Epithelial cell of proximal tubule (primary cell): ENCODE measurements around the gene OLFM3. TPM values are rescaled to one million over a fixed set of nuclear protein-coding genes. Genes with fewer than 3 reads are reported as not detected.

Source experiments
- DNase-seq: peaks from one replicate; pipeline ENCODE4 v3.0.0-alpha.2; 2011; ENCODE audit warnings: low read depth
- H3K4me3 ChIP-seq: 2 replicates; pipeline ENCODE4 v1.5.1; 2011; ENCODE audit warnings: low read depth, mild to moderate bottlenecking, low read length
- total RNA-seq: library from RNA; depleted of rRNA; stranded (reverse); fragments of >200 nt; gene quantifications from 2 replicates; pipeline ENCODE4 v1.2.3, GENCODE V29; 2015
- TF ChIP-seq, protein P1 (sequence below): conservative IDR thresholded peaks from 2 replicates; pipeline ENCODE4 v1.5.1; 2012; ENCODE audit warnings: low read depth, mild to moderate bottlenecking, low read length

OLFM3 gene
- total RNA-seq, 1 donor from 2014 or later: not detected

DNA sequence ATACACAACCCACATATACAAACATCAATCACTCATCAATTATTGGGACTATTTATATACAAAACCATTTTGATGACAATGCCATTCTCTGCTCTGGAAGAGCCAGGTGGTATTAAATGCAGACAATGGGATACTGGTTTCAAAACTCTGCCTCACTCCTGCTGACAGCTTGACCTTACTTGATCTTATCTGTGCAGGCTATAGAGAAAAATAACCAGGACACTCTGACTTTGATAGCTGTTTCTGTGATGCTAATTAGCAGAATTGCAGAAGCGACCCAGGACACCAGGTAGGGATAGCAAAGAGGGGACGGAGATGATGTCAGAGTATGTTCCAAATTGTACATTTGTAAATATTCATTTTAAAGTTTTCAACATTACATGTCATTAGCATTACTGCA, 89.5 kb downstream of the OLFM3 start:
- TF ChIP-seq, protein P1, sequence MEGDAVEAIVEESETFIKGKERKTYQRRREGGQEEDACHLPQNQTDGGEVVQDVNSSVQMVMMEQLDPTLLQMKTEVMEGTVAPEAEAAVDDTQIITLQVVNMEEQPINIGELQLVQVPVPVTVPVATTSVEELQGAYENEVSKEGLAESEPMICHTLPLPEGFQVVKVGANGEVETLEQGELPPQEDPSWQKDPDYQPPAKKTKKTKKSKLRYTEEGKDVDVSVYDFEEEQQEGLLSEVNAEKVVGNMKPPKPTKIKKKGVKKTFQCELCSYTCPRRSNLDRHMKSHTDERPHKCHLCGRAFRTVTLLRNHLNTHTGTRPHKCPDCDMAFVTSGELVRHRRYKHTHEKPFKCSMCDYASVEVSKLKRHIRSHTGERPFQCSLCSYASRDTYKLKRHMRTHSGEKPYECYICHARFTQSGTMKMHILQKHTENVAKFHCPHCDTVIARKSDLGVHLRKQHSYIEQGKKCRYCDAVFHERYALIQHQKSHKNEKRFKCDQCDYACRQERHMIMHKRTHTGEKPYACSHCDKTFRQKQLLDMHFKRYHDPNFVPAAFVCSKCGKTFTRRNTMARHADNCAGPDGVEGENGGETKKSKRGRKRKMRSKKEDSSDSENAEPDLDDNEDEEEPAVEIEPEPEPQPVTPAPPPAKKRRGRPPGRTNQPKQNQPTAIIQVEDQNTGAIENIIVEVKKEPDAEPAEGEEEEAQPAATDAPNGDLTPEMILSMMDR: no peak
- DNase-seq: no peak
- H3K4me3 ChIP-seq: no peak overlapping the region

DNA sequence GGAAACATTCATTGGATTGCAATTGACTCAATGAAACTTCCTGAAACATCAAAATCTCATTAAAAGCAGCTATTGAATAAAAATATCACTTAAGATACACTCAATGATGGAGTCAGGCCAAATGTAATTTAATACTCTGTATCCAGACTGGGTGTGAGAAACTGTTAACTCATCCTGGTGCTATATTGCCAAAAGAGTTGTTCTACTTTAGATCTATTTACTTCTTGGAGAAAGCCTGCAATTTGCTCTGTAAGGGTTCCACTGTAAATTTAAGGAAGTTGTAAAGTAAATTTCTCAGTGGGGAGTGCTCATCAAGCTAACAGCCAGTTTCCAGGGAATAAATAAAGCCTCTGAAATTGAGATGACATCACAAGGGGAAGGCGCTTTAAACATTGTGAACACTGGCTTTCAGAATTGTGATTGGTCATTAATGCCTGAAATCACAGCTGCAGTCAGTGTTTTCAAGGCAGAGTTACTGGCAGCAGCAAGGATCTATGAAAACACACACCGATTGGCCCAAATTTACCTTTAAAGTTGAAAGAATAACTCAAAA, 91.4 kb downstream of the OLFM3 start:
- no peak overlapping the region for H3K4me3 ChIP-seq
- no peak for DNase-seq
- TF ChIP-seq, protein P1: no peak

DNA sequence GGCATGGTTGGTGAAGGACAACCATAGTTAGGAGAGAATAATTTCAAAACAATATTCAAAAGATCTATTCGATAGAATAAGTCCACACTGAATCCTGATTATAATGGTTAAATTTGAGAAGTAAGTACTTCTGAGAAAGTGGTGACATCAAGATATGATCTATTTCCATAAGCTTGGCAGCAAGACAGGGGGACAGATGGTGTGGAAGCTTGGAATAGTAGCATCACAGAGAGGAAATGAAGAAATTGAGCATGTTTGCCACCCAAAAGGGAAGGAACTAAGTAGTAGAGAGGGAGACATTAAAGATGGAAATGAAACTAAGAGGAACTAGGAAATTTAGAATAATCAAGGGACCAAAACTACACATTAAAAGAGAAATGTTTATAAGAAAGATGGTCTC, 94.5 kb downstream of the OLFM3 start:
- DNase-seq: no peak
- H3K4me3 ChIP-seq: no peak overlapping the region
- TF ChIP-seq, protein P1: no peak

DNA sequence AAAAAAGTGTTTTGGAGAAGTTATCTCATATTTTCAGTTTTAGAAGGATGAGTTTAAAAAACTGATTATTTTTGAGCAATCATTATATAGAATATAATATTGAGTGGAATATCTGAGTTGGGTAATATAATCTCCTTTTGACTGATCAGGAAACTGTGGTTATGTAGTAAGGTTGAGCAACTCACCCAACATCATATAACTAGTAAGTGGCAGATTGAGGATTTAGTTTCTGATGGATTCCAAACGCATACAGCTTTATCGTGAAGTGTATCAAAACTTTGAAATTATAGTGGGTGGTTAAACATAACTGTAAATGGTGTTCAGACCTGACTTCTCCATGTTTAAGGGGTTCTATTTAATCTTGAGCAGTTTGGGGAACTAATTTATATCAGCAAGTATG, 98.6 kb downstream of the OLFM3 start:
- no peak for DNase-seq
- TF ChIP-seq, protein P1: no peak
- H3K4me3 ChIP-seq: no peak overlapping the region

DNA sequence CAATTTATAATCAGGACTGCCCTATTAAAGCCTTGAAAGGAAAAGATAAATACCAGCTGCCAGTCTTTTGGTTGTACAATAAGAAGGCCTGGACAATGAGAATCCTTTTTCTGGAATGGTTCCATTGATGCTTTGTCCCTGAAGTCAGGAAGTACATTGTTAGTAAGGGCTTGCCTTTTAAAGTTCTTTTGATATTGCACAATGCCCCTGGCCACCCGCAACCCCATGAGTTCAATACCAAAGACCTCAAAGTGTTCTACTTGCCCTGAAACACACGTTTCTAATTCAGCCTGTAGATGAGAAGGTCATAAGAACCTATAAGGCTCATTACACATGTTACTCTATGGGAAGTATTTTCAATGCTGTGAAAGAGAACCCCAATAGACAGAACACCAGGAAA, 112.1 kb downstream of the OLFM3 start:
- no peak for DNase-seq
- TF ChIP-seq, protein P1: no peak
- no peak overlapping the region for H3K4me3 ChIP-seq

DNA sequence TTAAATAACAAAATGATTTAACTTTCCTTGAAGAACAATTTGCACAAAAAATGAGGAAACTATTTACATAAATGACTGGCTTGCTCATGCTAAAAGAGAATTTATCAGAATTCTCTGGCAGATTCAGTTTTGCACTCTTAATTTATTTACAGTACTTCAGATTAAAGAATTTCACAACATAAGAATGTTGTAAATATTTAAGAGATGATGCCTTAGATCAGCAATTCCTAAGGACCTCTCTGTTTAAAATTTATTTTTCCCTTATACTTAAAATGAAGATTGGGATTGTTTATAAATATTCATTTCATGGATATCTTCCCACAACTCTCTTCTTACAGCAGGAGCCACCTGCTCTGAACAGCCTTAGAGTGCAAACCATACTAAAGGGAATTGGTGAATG, 120.8 kb downstream of the OLFM3 start:
- TF ChIP-seq, protein P1: no peak
- H3K4me3 ChIP-seq: no peak overlapping the region
- no peak for DNase-seq

DNA sequence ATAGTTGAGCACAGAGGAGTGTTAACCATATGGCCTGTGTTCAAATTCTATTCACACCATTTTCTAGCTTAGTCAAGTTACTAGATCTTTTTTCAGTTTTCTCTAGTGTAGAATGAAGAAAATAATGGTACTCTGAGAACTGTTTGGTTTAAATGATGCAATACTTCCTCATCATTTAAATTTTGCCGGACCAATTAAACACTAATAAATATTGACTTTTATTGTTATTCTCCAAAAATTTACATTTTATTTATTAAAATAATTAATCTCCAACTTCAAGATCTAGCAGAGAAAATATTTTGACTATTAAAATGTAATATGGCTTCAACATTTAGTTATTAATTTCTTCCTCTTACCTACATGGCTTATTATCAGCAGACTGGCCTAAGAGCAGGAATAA, 123.1 kb downstream of the OLFM3 start:
- TF ChIP-seq, protein P1: no peak
- H3K4me3 ChIP-seq: no peak overlapping the region
- no peak for DNase-seq
